ENCODE data around the gene IL1RN. TPM values are rescaled to one million over a fixed set of nuclear protein-coding genes. Genes with fewer than 3 reads are reported as not detected.
"Not testable (repeated sequence)": the region's sequence is repeated elsewhere in the genome, so short reads cannot be mapped to it uniquely, and the experiment has no call there.

IL1RN gene, protein sequence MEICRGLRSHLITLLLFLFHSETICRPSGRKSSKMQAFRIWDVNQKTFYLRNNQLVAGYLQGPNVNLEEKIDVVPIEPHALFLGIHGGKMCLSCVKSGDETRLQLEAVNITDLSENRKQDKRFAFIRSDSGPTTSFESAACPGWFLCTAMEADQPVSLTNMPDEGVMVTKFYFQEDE
- 0.86 and 7.1 TPM in 2 replicates for total RNA-seq (2014; rRNA removed; shearing (Covaris generic); ENCODE audit: low replicate concordance)

GRCh38 chr2:113126845-113127645 lies at the start of gene IL1RN:
TSS of gene IL1RN (plus strand) at chr2:113127598. CDS start at chr2:113127625, 27 bp downstream.
- Histone ChIP-seq H3K36me3 (no peaks in the 10 kb centered on the region), H3K9me3 (no peaks in the 10 kb centered on the region), H3K27me3 (no peaks in the 10 kb centered on the region), H3K4me3 (no peak within 1 kb of the TSS)
- no peak for DNase-seq

- Histone ChIP-seq H3K27me3 (no peaks in the 10 kb centered on the region), H3K36me3 (no peaks in the 10 kb centered on the region), H3K9me3 (no peaks in the 10 kb centered on the region), H3K4me3 (no peak overlapping the region)
- DNase-seq = peak; percentile 43
These were observed 49.5 kb upstream of the IL1RN start for GRCh38 chr2:113077921-113078320.

GRCh38 chr2:113078350-113078839 lies 49.0 kb upstream of the IL1RN start:
- no peaks in the 10 kb centered on the region for H3K27me3 ChIP-seq
- H3K36me3 ChIP-seq = no peaks in the 10 kb centered on the region
- DNase-seq = peak; percentile 64
- no peak overlapping the region for H3K4me3 ChIP-seq
- H3K9me3 ChIP-seq = no peaks in the 10 kb centered on the region

DNA sequence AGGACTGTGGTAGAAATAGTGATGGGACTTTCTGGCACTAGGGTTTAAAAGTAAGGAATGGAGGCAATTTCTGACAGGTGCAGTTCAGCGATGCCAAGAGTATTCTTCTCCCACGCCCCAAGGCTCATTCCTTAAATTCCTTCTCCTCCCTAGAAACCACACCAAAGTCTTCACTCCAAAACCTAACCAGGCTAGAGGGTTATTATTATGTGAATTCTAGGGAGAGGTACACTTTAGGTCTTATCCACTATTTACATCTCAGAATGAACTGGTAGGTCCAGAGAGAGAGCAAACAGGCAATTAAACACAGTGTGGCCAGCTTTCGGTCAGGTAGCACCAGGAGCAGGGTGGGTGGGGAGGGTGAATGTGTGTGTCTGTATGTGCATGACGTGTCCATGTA lies 48.3 kb upstream of the IL1RN start:
- H3K36me3 ChIP-seq = no peaks in the 10 kb centered on the region
- no peak for DNase-seq
- H3K9me3 ChIP-seq = no peaks in the 10 kb centered on the region
- H3K27me3 ChIP-seq = no peaks in the 10 kb centered on the region
- H3K4me3 ChIP-seq = no peak overlapping the region

GRCh38 chr2:113080134-113080533 lies 47.3 kb upstream of the IL1RN start:
- H3K4me3 ChIP-seq = no peak overlapping the region
- peak; percentile 26 for DNase-seq
- H3K9me3 ChIP-seq = no peaks in the 10 kb centered on the region
- no peaks in the 10 kb centered on the region for H3K27me3 ChIP-seq
- no peaks in the 10 kb centered on the region for H3K36me3 ChIP-seq

DNA sequence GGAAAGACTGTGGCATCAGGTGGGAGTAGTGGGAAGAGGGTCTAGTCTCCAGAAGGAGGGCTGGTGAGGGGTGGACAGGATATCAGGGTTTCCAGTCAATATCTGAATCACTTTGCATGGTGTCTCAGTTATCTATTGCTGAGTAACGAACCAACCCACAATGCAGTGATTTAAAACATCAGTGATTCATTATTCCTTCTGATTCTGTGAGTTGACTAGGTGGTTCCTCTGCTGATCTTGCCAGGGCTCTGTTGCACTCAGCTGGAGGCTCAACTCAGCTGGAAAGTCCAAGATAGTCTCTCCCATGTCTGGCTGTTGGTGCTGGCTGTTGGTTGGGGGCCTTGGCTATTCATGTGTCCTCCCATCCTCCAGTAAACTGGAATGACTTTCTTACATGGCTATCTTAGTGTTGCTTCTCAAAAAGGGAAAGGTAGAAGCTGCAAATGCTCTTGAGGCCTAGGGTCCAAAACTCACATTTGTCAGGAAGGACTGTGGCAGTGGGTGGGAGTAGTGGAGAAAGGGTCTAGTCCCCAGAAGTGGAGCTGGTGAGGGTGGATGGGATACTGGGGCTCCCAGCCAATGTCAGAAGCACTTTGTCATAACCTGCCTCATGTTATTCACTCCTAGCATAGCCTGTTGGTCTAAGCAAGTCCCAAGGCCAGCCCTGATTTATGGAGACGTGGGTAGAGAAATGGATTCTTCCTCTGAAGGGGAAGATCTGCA lies 45.7 kb upstream of the IL1RN start:
- no peaks in the 10 kb centered on the region for H3K27me3 ChIP-seq
- no peaks in the 10 kb centered on the region for H3K9me3 ChIP-seq
- no peak overlapping the region for H3K4me3 ChIP-seq
- DNase-seq = no peak
- no peaks in the 10 kb centered on the region for H3K36me3 ChIP-seq

DNA sequence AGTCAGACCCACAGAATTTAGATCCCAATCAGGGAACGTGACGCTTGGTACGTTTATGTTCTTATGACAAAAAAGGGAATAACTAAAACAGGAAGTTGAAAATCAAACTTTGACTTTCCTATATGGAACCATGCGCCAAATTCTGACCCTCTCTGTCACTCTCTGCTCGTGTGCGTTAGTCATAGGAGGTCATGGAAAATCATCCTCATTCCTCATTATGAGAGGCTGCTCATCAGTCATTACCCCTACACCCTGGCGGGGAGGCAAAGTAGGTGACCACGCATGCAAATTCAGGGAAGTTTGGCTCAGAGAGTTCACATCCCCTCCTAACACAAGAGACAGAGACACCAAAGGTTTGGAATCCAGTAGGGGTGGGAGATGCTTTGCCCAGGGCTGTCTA lies 44.1 kb upstream of the IL1RN start:
- no peaks in the 10 kb centered on the region for H3K36me3 ChIP-seq
- no peak overlapping the region for H3K4me3 ChIP-seq
- H3K27me3 ChIP-seq = no peaks in the 10 kb centered on the region
- H3K9me3 ChIP-seq = no peaks in the 10 kb centered on the region
- DNase-seq = no peak

DNA sequence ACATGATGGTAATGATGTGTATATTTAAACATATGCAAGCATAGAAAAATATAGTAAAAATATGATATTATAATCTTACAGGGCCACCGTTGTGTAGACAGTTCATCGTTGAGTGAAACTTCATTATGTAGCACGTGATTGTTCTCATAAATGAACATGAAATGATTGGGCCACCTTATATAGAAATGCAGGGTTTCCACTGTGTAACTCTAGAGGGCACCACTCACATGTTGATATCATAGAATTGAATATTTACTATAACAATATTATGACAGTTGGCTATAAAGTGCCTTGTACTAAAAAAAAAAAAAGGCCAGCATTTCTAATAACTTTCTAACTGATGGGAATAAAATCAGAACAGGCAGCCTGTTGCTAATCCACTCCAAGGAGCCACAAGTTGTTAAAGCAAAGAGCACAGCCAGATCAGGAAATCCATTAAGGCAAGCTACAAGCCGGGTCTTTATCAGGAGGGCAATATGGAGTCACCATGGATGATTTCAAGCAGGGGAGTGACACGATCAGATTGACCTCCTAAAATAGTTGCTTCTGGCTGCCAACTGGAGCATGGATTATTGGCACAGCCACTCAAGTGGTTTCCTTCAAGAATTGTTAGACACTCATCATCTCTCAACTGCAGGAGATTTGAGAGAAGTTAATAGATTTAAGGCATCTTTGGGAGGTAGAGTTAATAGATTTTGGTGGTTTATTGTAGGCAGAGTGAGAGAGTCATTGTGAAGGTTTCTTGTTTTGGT lies 43.0 kb upstream of the IL1RN start:
- Histone ChIP-seq H3K36me3 (no peaks in the 10 kb centered on the region), H3K4me3 (no peak overlapping the region), H3K27me3 (0 out of 2 replicates have a peak, but pooled peaks cover 3% of the 10 kb centered on the region), H3K9me3 (no peaks in the 10 kb centered on the region)
- no peak for DNase-seq

- no peaks in the 10 kb centered on the region for H3K9me3 ChIP-seq
- no peaks in the 10 kb centered on the region for H3K36me3 ChIP-seq
- DNase-seq = no peak
- 0 out of 2 replicates have a peak, but pooled peaks cover 3% of the 10 kb centered on the region for H3K27me3 ChIP-seq
- H3K4me3 ChIP-seq = no peak overlapping the region
These were observed 41.9 kb upstream of the IL1RN start for GRCh38 chr2:113085542-113085941.

DNA sequence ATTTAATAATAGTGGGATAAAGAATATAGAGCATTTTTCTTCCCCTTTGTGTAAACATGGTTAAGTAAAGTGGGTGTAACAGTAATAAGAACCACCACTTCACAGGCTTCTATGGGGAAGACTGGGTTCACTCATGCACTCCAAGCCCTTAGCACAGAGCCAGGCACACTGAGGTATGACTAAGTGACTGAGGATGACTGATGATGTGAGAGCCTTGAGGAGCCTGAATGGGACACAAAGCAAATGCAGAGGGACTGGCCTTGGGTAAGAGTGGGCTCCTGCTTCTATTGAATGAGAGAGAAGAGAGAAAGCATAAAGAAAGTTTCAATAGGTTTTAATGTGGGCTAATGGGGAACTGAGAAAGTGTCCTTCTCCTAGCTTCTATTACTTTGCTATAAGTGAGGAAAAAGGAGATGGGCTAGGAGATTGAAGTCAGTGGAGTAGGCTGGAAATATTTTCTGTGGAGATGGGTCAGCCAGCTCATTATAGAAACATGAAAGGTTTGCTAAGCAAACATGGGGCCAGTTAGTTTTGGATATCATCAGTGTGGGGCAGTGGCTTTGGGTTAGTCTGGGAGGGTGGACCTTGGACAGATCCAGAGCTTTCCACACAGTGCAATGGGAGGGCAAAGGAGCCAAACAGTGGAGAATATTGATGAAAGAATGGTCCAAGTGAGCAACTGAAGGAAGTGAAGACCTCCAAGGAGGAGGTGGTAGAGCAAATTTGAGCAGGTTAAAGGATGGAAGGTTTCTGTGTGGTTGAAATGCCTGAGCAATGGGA lies 39.0 kb upstream of the IL1RN start:
- no peaks in the 10 kb centered on the region for H3K36me3 ChIP-seq
- peaks cover 10% of the 10 kb centered on the region; the same call in 1 of the 2 replicates for H3K27me3 ChIP-seq
- no peaks in the 10 kb centered on the region for H3K9me3 ChIP-seq
- no peak overlapping the region for H3K4me3 ChIP-seq
- DNase-seq = no peak

DNA sequence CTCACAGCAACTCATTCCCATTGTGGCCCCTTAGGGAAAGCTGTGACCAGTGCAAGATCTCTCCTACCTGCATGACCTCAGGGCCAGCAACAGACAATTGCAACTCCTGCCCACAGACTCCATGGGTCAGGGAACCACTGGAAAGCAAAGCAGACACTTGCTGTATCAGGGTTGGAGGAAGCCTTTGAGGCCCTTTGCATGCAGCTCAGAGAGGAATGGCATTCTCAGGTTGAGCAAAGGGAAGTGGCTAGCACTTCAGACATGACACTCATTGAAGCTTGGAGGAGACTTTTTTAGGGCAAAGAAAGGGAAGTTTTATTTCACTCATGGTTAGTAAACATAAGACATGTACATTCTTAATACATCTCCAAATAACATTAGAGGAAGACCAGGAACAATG lies 37.5 kb upstream of the IL1RN start:
- no peak overlapping the region for H3K4me3 ChIP-seq
- peaks cover 10% of the 10 kb centered on the region; the same call in 1 of the 2 replicates for H3K27me3 ChIP-seq
- no peak for DNase-seq
- H3K36me3 ChIP-seq = no peaks in the 10 kb centered on the region
- no peaks in the 10 kb centered on the region for H3K9me3 ChIP-seq

GRCh38 chr2:113091231-113091896 lies 36.0 kb upstream of the IL1RN start:
- 0 out of 2 replicates have a peak, but pooled peaks cover 2% of the 10 kb centered on the region for H3K9me3 ChIP-seq
- H3K36me3 ChIP-seq = no peaks in the 10 kb centered on the region

DNA sequence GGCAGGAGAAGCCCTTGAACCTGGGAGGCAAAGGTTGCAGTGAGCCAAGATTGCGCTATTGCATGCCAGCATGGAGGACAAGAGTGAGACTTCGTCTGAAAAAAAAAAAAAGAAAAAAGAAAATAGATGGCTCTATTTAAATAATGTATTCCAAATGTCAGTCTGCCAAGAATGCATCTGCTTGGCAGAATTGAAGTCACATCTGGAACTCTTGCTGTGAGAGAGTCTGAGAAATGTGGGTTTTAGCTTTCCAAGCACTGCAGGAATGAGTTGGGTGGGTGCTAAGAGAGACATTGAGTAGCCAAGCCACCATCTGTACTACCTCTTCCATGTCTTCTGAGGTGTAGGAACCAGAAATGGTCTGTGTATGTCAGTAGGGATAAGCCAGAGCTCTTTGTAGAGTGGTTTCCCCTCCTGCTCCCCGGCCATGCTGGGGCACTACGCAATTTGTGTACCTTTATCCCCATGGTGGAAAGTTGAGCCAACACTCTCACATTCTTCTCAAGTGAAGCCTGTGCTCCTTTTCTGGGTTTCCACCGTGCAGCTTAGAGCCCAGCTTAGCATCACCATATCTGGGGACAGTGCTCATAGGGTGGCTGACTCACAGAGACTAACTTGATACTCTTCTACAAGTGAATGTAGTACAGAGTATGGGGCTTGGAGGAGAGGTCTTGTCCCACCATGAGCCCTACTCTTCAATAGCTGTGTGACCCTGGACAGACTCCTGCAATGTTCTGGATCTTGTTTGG lies 34.4 kb upstream of the IL1RN start:
- DNase-seq = no peak
- Histone ChIP-seq H3K36me3 (no peaks in the 10 kb centered on the region), H3K27me3 (peaks cover 10% of the 10 kb centered on the region; the same call in 1 of the 2 replicates), H3K9me3 (0 out of 2 replicates have a peak, but pooled peaks cover 2% of the 10 kb centered on the region), H3K4me3 (no peak overlapping the region)

More at GRCh38 chr2:113091231-113091896, 36.0 kb upstream of the IL1RN start:
- Histone ChIP-seq H3K27me3 (peaks cover 10% of the 10 kb centered on the region; the same call in 1 of the 2 replicates), H3K4me3 (no peak overlapping the region)
- DNase-seq = no peak

GRCh38 chr2:113093613-113093977 lies 33.8 kb upstream of the IL1RN start:
- peaks cover 9% of the 10 kb centered on the region; the same call in 1 of the 2 replicates for H3K27me3 ChIP-seq
- 0 out of 2 replicates have a peak, but pooled peaks cover 2% of the 10 kb centered on the region for H3K9me3 ChIP-seq
- no peaks in the 10 kb centered on the region for H3K36me3 ChIP-seq
- no peak overlapping the region for H3K4me3 ChIP-seq
- no peak for DNase-seq

GRCh38 chr2:113096306-113096705 lies 31.1 kb upstream of the IL1RN start:
- not testable (repeated sequence) for H3K27me3 ChIP-seq, H3K36me3 ChIP-seq, H3K4me3 ChIP-seq, DNase-seq, H3K9me3 ChIP-seq
